ENCODE results near the gene TLK1.

The TLK1 gene

DNA sequence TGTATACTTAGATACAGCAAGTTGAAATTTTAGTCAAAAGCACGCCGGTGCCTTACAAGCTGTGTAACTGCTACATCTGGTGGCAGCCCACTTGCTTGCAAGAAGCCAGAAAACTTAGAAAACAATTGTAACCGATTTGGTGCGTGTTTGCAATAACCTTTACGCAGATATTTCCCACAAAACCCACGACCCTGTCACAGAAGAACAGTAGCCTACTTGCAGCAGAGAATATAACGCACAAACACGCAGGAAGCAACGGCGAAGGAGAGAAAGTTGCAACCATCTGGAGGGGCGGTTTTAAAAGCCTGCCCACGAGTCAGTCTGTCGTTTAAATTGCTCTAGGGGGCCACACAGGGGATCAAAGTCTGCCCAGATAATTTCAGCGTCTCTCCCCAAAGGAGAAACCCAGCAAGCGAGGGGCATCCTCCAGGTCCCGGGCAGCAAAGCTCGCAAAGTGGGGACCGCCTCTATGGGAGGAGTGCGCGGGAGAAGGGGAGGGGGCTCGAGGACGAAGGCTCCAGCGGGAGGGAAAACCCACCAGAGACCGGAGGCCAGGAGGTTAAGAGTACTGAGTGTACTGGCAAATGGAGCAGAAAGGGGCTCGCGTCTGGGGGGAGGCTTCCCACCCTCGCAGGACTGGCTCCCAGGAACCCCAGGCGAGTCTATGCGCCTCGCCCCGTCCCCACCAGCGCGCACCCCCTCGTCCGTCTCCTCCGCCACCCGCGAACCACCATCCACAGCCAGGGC, 1.1 kb downstream of the TLK1 start:
- peak overlapping the region; percentile 78 to 99 for H3K4me3 ChIP-seq (ENCODE audit: low read length in 2 of 2)
- peak overlapping the region; percentile 99 for H3K9ac ChIP-seq (ENCODE audit: low read depth, low read length, poor library complexity)
- H3K36me3 ChIP-seq (replicated peaks in 1 of 2; ENCODE audit: control insufficient read depth in 2 of 2, insufficient read depth in 2 of 2, low read length in 2 of 2), result no peaks in the 10 kb centered on the region
- DNase-seq (ENCODE audit: low spot score), result peak; percentile 37
- H3K4me2 ChIP-seq (ENCODE audit: insufficient read depth, low read length, poor library complexity, severe bottlenecking), result peak overlapping the region; percentile 51
- H3K4me1 ChIP-seq (ENCODE audit: control insufficient read depth in 2 of 2, insufficient read depth in 1 of 2, low read depth in 1 of 2, low read length in 2 of 2), result peaks cover 0 to 18% of the 10 kb centered on the region in 2 donors
- H4K8ac ChIP-seq (ENCODE audit: low read depth, low read length), result no peak overlapping the region
- no CpG with 5 or more reads among the region's 38 CpGs for WGBS, 2 donors (ENCODE audit: extremely low coverage in 2 of 2, insufficient read length in 2 of 2, insufficient replicate concordance in 1 of 2)
- peak overlapping the region; percentile 93 for H2BK5ac ChIP-seq (ENCODE audit: low read length)
- peak overlapping the region; percentile 85 for H3K23ac ChIP-seq (ENCODE audit: low read depth, low read length, poor library complexity)
- no peak overlapping the region for H2BK15ac ChIP-seq (ENCODE audit: low read length)
- no peak overlapping the region for H4K91ac ChIP-seq (ENCODE audit: low read depth, low read length, poor library complexity)
- H2AK5ac ChIP-seq (ENCODE audit: low read depth, low read length), result peak overlapping the region; percentile 96
- peak overlapping the region; percentile 79 for H2BK120ac ChIP-seq (ENCODE audit: low read depth, low read length)
- H2BK12ac ChIP-seq (ENCODE audit: low read length), result no peak overlapping the region
- H3K79me1 ChIP-seq (ENCODE audit: low read depth, low read length), result no peaks in the 10 kb centered on the region
- H3K4ac ChIP-seq (ENCODE audit: low read length), result peak overlapping the region; percentile 37
- no peaks in the 10 kb centered on the region for H3K27me3 ChIP-seq (ENCODE audit: control insufficient read depth in 3 of 3, insufficient read depth in 3 of 3, low read depth in 1 of 3, low read length in 3 of 3)
- H2AFZ ChIP-seq (ENCODE audit: low read length), result peak overlapping the region; percentile 89
- peak overlapping the region; percentile 100 for H3K18ac ChIP-seq (ENCODE audit: low read length)
- H3K14ac ChIP-seq (ENCODE audit: low read length), result peak overlapping the region; percentile 97
- H3K9me3 ChIP-seq (replicated peaks in 1 of 2; ENCODE audit: control insufficient read depth in 2 of 2, insufficient read depth in 1 of 2, low read depth in 1 of 2, low read length in 2 of 2), result no peaks in the 10 kb centered on the region
- H3K27ac ChIP-seq (replicated peaks; ENCODE audit: low read length), result peak overlapping the region; percentile 98

- Histone ChIP-seq H2BK5ac (ENCODE audit: low read length) (no peak overlapping the region), H3K18ac (ENCODE audit: low read length) (no peak overlapping the region), H3K27ac (replicated peaks; ENCODE audit: low read length) (no peak overlapping the region), H3K79me1 (ENCODE audit: low read depth, low read length) (no peaks in the 10 kb centered on the region), H3K9ac (ENCODE audit: low read depth, low read length, poor library complexity) (no peak overlapping the region), H3K4me2 (ENCODE audit: insufficient read depth, low read length, poor library complexity, severe bottlenecking) (peak overlapping the region; percentile 51), H3K14ac (ENCODE audit: low read length) (no peak overlapping the region), H3K4me1 (ENCODE audit: control insufficient read depth in 2 of 2, insufficient read depth in 1 of 2, low read depth in 1 of 2, low read length in 2 of 2) (peaks cover 0 to 18% of the 10 kb centered on the region in 2 donors), H3K4ac (ENCODE audit: low read length) (no peak overlapping the region), H3K9me3 (replicated peaks in 1 of 2; ENCODE audit: control insufficient read depth in 2 of 2, insufficient read depth in 1 of 2, low read depth in 1 of 2, low read length in 2 of 2) (no peaks in the 10 kb centered on the region), H2AK5ac (ENCODE audit: low read depth, low read length) (no peak overlapping the region), H3K36me3 (replicated peaks in 1 of 2; ENCODE audit: control insufficient read depth in 2 of 2, insufficient read depth in 2 of 2, low read length in 2 of 2) (no peaks in the 10 kb centered on the region), H2BK15ac (ENCODE audit: low read length) (no peak overlapping the region), H3K27me3 (ENCODE audit: control insufficient read depth in 3 of 3, insufficient read depth in 3 of 3, low read depth in 1 of 3, low read length in 3 of 3) (no peaks in the 10 kb centered on the region), H2AFZ (ENCODE audit: low read length) (peak overlapping the region; percentile 89), H3K23ac (ENCODE audit: low read depth, low read length, poor library complexity) (no peak overlapping the region), H4K91ac (ENCODE audit: low read depth, low read length, poor library complexity) (no peak overlapping the region), H3K4me3 (ENCODE audit: low read length in 2 of 2) (peak overlapping the region; percentile 78 to 99), H2BK120ac (ENCODE audit: low read depth, low read length) (no peak overlapping the region), H2BK12ac (ENCODE audit: low read length) (no peak overlapping the region), H4K8ac (ENCODE audit: low read depth, low read length) (no peak overlapping the region)
- peak; percentile 24 for DNase-seq (ENCODE audit: low spot score)
- WGBS, 2 donors (ENCODE audit: extremely low coverage in 2 of 2, insufficient read length in 2 of 2, insufficient replicate concordance in 1 of 2), result no CpG with 5 or more reads among the region's 15 CpGs
Measured at GRCh38 chr2:171158790-171159371, 1.8 kb downstream of the TLK1 start.

DNA sequence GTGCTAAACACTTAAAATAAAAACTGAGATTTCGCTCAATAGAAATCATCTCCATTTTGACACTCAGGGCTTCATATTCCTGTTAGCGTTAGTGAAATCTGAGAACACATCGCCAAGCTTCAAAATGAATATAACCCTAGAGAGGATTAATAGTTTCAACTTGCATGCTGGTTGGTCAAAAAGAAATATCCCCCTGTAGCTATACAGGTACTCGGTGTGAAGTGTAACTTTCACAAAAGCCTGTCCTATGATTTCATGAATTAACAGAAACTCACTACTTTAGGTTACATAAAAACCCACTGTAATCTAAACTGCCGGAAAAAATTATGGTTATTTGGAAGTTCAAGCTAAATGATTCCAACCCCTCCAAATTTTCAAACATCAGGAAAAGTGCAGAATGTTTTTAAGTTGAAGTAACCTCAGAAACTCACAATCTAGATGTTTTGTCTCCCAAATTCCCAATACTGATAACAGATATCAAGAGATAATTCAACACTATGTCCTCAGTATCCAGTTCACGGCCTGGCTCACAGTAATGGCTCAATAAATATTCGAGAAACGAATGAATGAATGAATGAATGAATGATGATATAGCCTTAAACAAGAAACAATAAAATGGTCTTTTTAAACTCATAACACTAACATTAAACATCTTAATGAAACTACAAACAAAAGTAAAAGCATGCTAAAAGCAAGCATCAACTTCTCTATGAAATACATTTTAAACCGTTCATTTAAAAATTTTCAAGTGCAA, 2.5 kb downstream of the TLK1 start:
- Histone ChIP-seq H2BK5ac (ENCODE audit: low read length) (no peak overlapping the region), H2AFZ (ENCODE audit: low read length) (no peak overlapping the region), H2BK12ac (ENCODE audit: low read length) (no peak overlapping the region), H3K79me1 (ENCODE audit: low read depth, low read length) (no peaks in the 10 kb centered on the region), H3K23ac (ENCODE audit: low read depth, low read length, poor library complexity) (no peak overlapping the region), H2AK5ac (ENCODE audit: low read depth, low read length) (no peak overlapping the region), H3K9ac (ENCODE audit: low read depth, low read length, poor library complexity) (no peak overlapping the region), H3K4me3 (ENCODE audit: low read length in 2 of 2) (peak overlapping the region in 1 of 2 donors; percentile 78), H2BK15ac (ENCODE audit: low read length) (no peak overlapping the region), H3K9me3 (replicated peaks in 1 of 2; ENCODE audit: control insufficient read depth in 2 of 2, insufficient read depth in 1 of 2, low read depth in 1 of 2, low read length in 2 of 2) (peaks cover 0 to 2% of the 10 kb centered on the region in 2 donors), H3K4me1 (ENCODE audit: control insufficient read depth in 2 of 2, insufficient read depth in 1 of 2, low read depth in 1 of 2, low read length in 2 of 2) (peaks cover 0 to 18% of the 10 kb centered on the region in 2 donors), H3K4me2 (ENCODE audit: insufficient read depth, low read length, poor library complexity, severe bottlenecking) (no peak overlapping the region), H3K4ac (ENCODE audit: low read length) (no peak overlapping the region), H3K14ac (ENCODE audit: low read length) (no peak overlapping the region), H3K27ac (replicated peaks; ENCODE audit: low read length) (no peak overlapping the region), H4K91ac (ENCODE audit: low read depth, low read length, poor library complexity) (no peak overlapping the region), H4K8ac (ENCODE audit: low read depth, low read length) (no peak overlapping the region), H3K18ac (ENCODE audit: low read length) (no peak overlapping the region), H2BK120ac (ENCODE audit: low read depth, low read length) (no peak overlapping the region), H3K27me3 (ENCODE audit: control insufficient read depth in 3 of 3, insufficient read depth in 3 of 3, low read depth in 1 of 3, low read length in 3 of 3) (no peaks in the 10 kb centered on the region), H3K36me3 (replicated peaks in 1 of 2; ENCODE audit: control insufficient read depth in 2 of 2, insufficient read depth in 2 of 2, low read length in 2 of 2) (no peaks in the 10 kb centered on the region)
- WGBS, 2 donors (ENCODE audit: extremely low coverage in 2 of 2, insufficient read length in 2 of 2, insufficient replicate concordance in 1 of 2), result no CpG with 5 or more reads among the region's 9 CpGs
- DNase-seq (ENCODE audit: low spot score), result no peak

DNA sequence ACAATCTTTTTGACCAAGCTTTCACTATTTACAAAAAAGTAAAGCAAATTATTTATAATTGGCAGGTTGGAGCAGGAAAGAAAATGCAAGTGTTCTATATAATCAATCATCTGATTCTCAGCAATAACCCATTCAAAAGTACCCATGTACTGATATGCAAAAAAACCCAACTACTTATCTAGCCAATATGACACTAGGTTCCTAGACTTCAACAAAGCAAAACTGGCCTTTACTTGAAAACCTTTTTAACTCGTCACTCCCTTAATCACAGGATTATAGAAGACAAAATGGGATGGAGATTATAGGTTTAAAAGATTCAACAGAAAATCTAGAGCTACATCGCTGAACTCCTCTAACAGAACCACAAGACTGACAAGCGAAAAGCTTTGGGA, 3.6 kb downstream of the TLK1 start:
- Histone ChIP-seq H3K4me3 (ENCODE audit: low read length in 2 of 2) (no peak overlapping the region), H2AFZ (ENCODE audit: low read length) (no peak overlapping the region)

More for the DNA sequence above, 3.6 kb downstream of the TLK1 start:
- Histone ChIP-seq H2BK15ac (ENCODE audit: low read length) (no peak overlapping the region), H3K4me1 (ENCODE audit: control insufficient read depth in 2 of 2, insufficient read depth in 1 of 2, low read depth in 1 of 2, low read length in 2 of 2) (peaks cover 0 to 18% of the 10 kb centered on the region in 2 donors), H3K79me1 (ENCODE audit: low read depth, low read length) (no peaks in the 10 kb centered on the region), H4K8ac (ENCODE audit: low read depth, low read length) (no peak overlapping the region), H4K91ac (ENCODE audit: low read depth, low read length, poor library complexity) (no peak overlapping the region), H3K23ac (ENCODE audit: low read depth, low read length, poor library complexity) (no peak overlapping the region), H3K9me3 (replicated peaks in 1 of 2; ENCODE audit: control insufficient read depth in 2 of 2, insufficient read depth in 1 of 2, low read depth in 1 of 2, low read length in 2 of 2) (peaks cover 0 to 4% of the 10 kb centered on the region in 2 donors), H3K36me3 (replicated peaks in 1 of 2; ENCODE audit: control insufficient read depth in 2 of 2, insufficient read depth in 2 of 2, low read length in 2 of 2) (peaks cover 0 to under 1% of the 10 kb centered on the region in 2 donors), H2AK5ac (ENCODE audit: low read depth, low read length) (no peak overlapping the region), H3K18ac (ENCODE audit: low read length) (no peak overlapping the region), H3K27ac (replicated peaks; ENCODE audit: low read length) (no peak overlapping the region), H3K27me3 (ENCODE audit: control insufficient read depth in 3 of 3, insufficient read depth in 3 of 3, low read depth in 1 of 3, low read length in 3 of 3) (no peaks in the 10 kb centered on the region), H2BK120ac (ENCODE audit: low read depth, low read length) (no peak overlapping the region), H3K14ac (ENCODE audit: low read length) (no peak overlapping the region), H2BK5ac (ENCODE audit: low read length) (no peak overlapping the region), H2BK12ac (ENCODE audit: low read length) (no peak overlapping the region), H3K4ac (ENCODE audit: low read length) (no peak overlapping the region), H3K9ac (ENCODE audit: low read depth, low read length, poor library complexity) (no peak overlapping the region), H3K4me2 (ENCODE audit: insufficient read depth, low read length, poor library complexity, severe bottlenecking) (no peak overlapping the region)
- no peak for DNase-seq (ENCODE audit: low spot score)
- WGBS, 2 donors (ENCODE audit: extremely low coverage in 2 of 2, insufficient read length in 2 of 2, insufficient replicate concordance in 1 of 2), result no CpG with 5 or more reads among the region's 3 CpGs

Measured in neuronal stem cell (in vitro differentiated cells).